Panc1 (cell line): Measurements from ENCODE around the gene GVQW3. TPM values are rescaled to one million over a fixed set of nuclear protein-coding genes. Genes with fewer than 3 reads are reported as not detected.

ENCODE experiments used
- ATAC-seq: fragments of 200-7000 bp; cut with Tn5 transposase; 2 replicates; pipeline ENCODE4 v1.9.1; 2020; ENCODE audit warnings: mild to moderate bottlenecking, moderate library complexity
- BruUV-seq: library from RNA; stranded (reverse); fragments of 400-500 nt; replicated peaks from 2 replicates; lab custom pipeline; 2021; lab: Mats Ljungman, UMichigan
- CTCF ChIA-PET: fragments of 300-600 bp; sonication (Branson Sonifier 250); formaldehyde crosslinking; loops from one replicate; lab custom pipeline; 2022; ENCODE audit warnings: antibody characterized with exemption; lab: Charles Lee
- POLR2A ChIA-PET: fragments of 300-600 bp; sonication (Branson Sonifier 250); formaldehyde crosslinking; loops from one replicate; lab custom pipeline; 2022; ENCODE audit warnings: antibody characterized with exemption; lab: Charles Lee
- DNase-seq: peaks from one replicate; pipeline ENCODE4 v3.0.0-alpha.2; 2010; ENCODE audit warnings: low read depth, low spot score
- H3K27ac ChIP-seq: 2 replicates; pipeline ENCODE4 v1.5.1; 2011; ENCODE audit warnings: mild to moderate bottlenecking, low read length, inconsistent platforms
- H3K27me3 ChIP-seq: fragments of 200-500 bp; sonication (Bioruptor generic); 2 replicates; pipeline ENCODE4 v1.6.0; 2014; ENCODE audit warnings: low read length, inconsistent platforms; ENCODE audit not compliant: control insufficient read depth, insufficient read depth
- H3K36me3 ChIP-seq: fragments of 200-500 bp; sonication (Bioruptor generic); 2 replicates; pipeline ENCODE4 v1.5.1; 2014; ENCODE audit warnings: inconsistent platforms, mild to moderate bottlenecking, low read length, moderate library complexity; ENCODE audit not compliant: control insufficient read depth, insufficient read depth
- H3K4me1 ChIP-seq: 2 replicates; pipeline ENCODE4 v1.5.1; 2011; ENCODE audit warnings: inconsistent platforms, mild to moderate bottlenecking, low read length, moderate library complexity; ENCODE audit not compliant: control insufficient read depth, insufficient read depth
- H3K4me3 ChIP-seq, 2 experiments: 2 replicates each; pipeline ENCODE4 v1.5.1; 2011 to 2012; ENCODE audit warnings: low read depth in 2 of 2, low read length in 2 of 2, mild to moderate bottlenecking in 2 of 2, inconsistent platforms in 1 of 2, moderate library complexity in 1 of 2
- H3K9me3 ChIP-seq: fragments of 200-500 bp; sonication (Bioruptor generic); 2 replicates; pipeline ENCODE4 v1.5.1; 2014; ENCODE audit warnings: low read depth, mild to moderate bottlenecking, inconsistent platforms, low read length, moderate library complexity; ENCODE audit not compliant: control insufficient read depth, insufficient read depth
- POLR2AphosphoS5 ChIP-seq: IDR thresholded peaks from 2 replicates; pipeline ENCODE4 v1.6.1; 2012; ENCODE audit warnings: mild to moderate bottlenecking, low read depth, low read length, moderate library complexity
- SIN3A ChIP-seq: IDR thresholded peaks from 2 replicates; pipeline ENCODE4 v1.6.1; 2012; ENCODE audit warnings: low read depth, mild to moderate bottlenecking, low read length, moderate library complexity, borderline replicate concordance; ENCODE audit not compliant: insufficient read depth
- TCF7L2 ChIP-seq: IDR thresholded peaks from 2 replicates; pipeline ENCODE4 v1.6.1; 2011; ENCODE audit warnings: mild to moderate bottlenecking, low read depth, low read length, inconsistent platforms
- in situ Hi-C: cut with HindIII; loops from 2 replicates; pipeline ENCODE4 v1.10.0; 2016; ENCODE audit warnings: low sequenced_read_pairs, low pct_unique_long_range_greater_than_20kb
- intact Hi-C: fragments of 100-400 bp; cut with micrococcal nuclease; formaldehyde crosslinking; loops from one replicate; pipeline ENCODE4 v1.10.0; 2022; ENCODE audit not compliant: unreplicated experiment
- total RNA-seq: library from RNA; stranded (reverse); gene quantifications from one replicate; pipeline ENCODE4 v1.2.1, GENCODE V29; 2021; ENCODE audit not compliant: unreplicated experiment
- TF ChIP-seq, protein P1 (sequence below), 2 experiments: IDR thresholded peaks; 2 replicates each; pipeline ENCODE4 v1.6.1; 2011 to 2012; ENCODE audit warnings: low read depth in 2 of 2, control low read depth in 1 of 2, low read length in 1 of 2, mild to moderate bottlenecking in 1 of 2, moderate library complexity in 1 of 2; ENCODE audit not compliant: insufficient read depth in 1 of 2
- TF ChIP-seq, protein P2 (sequence below): fragments of 450-650 bp; IDR thresholded peaks from 2 replicates; pipeline ENCODE4 v1.5.1; 2017; ENCODE audit warnings: mild to moderate bottlenecking

GVQW3 gene
- total RNA-seq, 1 experiment from 2014 or later = 3.2 TPM

DNA sequence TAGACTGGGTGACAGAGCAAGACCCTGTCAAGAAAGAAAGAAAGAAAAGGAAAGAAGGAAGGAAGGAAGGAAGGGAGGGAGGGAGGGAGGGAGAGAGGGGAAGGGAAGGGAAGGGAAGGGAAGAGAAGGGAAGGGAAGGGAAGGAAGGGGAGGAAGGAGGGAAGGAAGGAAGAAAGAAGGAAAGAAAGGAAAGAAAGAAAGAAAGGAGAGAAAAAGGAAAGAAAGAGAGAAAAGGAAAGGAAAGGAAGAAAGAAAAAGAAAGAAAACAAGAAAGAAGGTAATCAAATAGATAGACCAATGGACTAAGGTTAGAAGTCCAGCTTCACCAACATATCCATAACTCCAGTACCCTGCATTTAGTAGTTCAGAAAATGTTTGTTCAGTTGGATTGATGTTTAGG, 45.5 kb downstream of the GVQW3 start:
- in situ Hi-C loops = no loop called here
- CTCF ChIA-PET = no interaction called here
- BruUV-seq = no TSS peak
- Histone ChIP-seq H3K27me3 (peaks cover 6% of the 10 kb centered on the region; the same call in 1 of the 2 replicates), H3K36me3 (no peaks in the 10 kb centered on the region), H3K27ac (no peak overlapping the region), H3K4me3 (no peak overlapping the region), H3K9me3 (no peaks in the 10 kb centered on the region), H3K4me1 (no peaks in the 10 kb centered on the region)
- no peak for ATAC-seq
- TF ChIP-seq POLR2AphosphoS5 (no peak), TCF7L2 (no peak), SIN3A (no peak)
- TF ChIP-seq, protein P1, sequence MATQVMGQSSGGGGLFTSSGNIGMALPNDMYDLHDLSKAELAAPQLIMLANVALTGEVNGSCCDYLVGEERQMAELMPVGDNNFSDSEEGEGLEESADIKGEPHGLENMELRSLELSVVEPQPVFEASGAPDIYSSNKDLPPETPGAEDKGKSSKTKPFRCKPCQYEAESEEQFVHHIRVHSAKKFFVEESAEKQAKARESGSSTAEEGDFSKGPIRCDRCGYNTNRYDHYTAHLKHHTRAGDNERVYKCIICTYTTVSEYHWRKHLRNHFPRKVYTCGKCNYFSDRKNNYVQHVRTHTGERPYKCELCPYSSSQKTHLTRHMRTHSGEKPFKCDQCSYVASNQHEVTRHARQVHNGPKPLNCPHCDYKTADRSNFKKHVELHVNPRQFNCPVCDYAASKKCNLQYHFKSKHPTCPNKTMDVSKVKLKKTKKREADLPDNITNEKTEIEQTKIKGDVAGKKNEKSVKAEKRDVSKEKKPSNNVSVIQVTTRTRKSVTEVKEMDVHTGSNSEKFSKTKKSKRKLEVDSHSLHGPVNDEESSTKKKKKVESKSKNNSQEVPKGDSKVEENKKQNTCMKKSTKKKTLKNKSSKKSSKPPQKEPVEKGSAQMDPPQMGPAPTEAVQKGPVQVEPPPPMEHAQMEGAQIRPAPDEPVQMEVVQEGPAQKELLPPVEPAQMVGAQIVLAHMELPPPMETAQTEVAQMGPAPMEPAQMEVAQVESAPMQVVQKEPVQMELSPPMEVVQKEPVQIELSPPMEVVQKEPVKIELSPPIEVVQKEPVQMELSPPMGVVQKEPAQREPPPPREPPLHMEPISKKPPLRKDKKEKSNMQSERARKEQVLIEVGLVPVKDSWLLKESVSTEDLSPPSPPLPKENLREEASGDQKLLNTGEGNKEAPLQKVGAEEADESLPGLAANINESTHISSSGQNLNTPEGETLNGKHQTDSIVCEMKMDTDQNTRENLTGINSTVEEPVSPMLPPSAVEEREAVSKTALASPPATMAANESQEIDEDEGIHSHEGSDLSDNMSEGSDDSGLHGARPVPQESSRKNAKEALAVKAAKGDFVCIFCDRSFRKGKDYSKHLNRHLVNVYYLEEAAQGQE (IDR thresholded peaks at IDR 0.05; ENCODE audit: insufficient read depth in 1 of 2, low read depth in 2 of 2, low read length in 1 of 2) = no peak
- TF ChIP-seq, protein P2, sequence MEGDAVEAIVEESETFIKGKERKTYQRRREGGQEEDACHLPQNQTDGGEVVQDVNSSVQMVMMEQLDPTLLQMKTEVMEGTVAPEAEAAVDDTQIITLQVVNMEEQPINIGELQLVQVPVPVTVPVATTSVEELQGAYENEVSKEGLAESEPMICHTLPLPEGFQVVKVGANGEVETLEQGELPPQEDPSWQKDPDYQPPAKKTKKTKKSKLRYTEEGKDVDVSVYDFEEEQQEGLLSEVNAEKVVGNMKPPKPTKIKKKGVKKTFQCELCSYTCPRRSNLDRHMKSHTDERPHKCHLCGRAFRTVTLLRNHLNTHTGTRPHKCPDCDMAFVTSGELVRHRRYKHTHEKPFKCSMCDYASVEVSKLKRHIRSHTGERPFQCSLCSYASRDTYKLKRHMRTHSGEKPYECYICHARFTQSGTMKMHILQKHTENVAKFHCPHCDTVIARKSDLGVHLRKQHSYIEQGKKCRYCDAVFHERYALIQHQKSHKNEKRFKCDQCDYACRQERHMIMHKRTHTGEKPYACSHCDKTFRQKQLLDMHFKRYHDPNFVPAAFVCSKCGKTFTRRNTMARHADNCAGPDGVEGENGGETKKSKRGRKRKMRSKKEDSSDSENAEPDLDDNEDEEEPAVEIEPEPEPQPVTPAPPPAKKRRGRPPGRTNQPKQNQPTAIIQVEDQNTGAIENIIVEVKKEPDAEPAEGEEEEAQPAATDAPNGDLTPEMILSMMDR = no peak
- DNase-seq = no peak
- intact Hi-C loops = no loop called here
- POLR2A ChIA-PET = no interaction called here

DNA sequence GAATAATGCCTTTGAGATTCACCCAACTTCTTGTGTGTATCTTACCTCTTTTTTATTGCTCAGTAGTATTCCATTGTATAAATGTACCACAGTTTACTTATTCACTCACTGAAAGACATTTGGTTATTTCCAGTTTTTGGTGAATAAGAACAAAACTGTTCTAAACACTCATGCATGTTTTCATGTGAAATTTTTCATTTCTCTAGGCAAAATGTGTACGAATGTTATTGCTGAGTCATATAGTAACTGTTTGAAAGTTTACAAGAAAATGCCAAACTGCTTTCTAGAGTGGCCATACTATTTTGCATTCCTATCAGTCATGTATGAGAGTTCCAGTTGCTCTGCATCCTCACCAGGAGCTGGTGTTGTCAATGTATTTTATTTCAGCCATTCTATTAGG, 54.9 kb downstream of the GVQW3 start:
- POLR2A ChIA-PET = no interaction called here
- in situ Hi-C loops = no loop called here
- no peak for ATAC-seq
- Histone ChIP-seq H3K9me3 (no peaks in the 10 kb centered on the region), H3K27ac (no peak overlapping the region), H3K4me3 (no peak overlapping the region), H3K36me3 (no peaks in the 10 kb centered on the region), H3K27me3 (peaks cover 3% of the 10 kb centered on the region; the same call in 1 of the 2 replicates), H3K4me1 (no peaks in the 10 kb centered on the region)
- CTCF ChIA-PET = no interaction called here
- BruUV-seq = no TSS peak
- DNase-seq = no peak
- intact Hi-C loops = no loop called here
- no peak for TF ChIP-seq TCF7L2
- TF ChIP-seq, protein P1 (IDR thresholded peaks at IDR 0.05; ENCODE audit: insufficient read depth in 1 of 2, low read depth in 2 of 2, low read length in 1 of 2) = no peak
- no peak for TF ChIP-seq POLR2AphosphoS5
- TF ChIP-seq, protein P2 = no peak
- no peak for TF ChIP-seq SIN3A
